HCEC 1CT (cell line): ENCODE results near the gene TSEN54.
"Not testable (repeated sequence)": the region's sequence is repeated elsewhere in the genome, so short reads cannot be mapped to it uniquely, and the experiment has no call there.

Experiments used
- DNase-seq: peaks from one replicate; pipeline ENCODE4 v3.0.0-alpha.2; 2017

Gene TSEN54

DNA sequence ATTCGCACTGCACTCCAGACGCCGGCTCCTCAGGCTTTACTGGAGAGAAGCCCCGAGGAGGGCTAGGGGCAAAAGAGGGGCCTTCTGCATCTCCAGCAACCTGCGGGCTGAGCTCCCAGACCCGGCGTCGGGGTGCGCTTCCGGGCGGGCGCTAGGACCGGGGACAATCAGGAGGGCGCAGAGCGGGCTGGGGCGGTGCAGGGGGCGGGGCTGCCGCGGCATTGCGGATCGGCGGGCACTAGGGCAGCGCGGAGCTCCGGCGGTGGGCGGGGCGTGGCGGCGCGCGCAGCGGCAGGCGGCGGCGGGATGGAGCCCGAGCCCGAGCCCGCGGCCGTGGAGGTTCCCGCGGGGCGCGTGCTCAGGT, at the start of gene TSEN54:
TSEN54 (plus strand) TSS at position 274 of the 364 bp plus-strand sequence; CDS start at position 307, 33 bp downstream.
- DNase-seq = peak; percentile 92

DNA sequence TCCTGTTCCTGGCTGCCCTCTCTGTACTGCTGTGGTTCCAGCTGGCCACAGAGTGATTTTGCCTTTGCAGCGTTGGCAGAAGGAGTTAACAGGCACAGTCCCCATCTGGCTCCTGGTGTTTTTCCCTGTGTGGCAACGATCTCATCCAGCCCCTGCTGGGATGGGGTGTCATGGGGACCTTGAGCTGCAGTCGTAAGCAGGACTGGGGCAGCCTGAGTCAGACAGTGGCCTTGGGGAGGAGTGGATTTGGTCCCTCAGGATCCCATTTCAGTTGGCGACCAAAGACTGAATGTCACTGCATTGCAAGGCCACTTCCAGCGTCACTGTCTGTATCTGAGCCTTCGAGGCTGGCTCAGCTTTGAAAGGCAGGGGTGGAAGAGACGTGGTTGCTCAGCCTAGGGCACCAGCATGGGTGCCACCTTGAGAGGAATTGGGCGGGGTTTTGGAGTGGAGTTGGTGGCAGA, 48.0 kb upstream of the TSEN54 start:
- DNase-seq = no peak

DNA sequence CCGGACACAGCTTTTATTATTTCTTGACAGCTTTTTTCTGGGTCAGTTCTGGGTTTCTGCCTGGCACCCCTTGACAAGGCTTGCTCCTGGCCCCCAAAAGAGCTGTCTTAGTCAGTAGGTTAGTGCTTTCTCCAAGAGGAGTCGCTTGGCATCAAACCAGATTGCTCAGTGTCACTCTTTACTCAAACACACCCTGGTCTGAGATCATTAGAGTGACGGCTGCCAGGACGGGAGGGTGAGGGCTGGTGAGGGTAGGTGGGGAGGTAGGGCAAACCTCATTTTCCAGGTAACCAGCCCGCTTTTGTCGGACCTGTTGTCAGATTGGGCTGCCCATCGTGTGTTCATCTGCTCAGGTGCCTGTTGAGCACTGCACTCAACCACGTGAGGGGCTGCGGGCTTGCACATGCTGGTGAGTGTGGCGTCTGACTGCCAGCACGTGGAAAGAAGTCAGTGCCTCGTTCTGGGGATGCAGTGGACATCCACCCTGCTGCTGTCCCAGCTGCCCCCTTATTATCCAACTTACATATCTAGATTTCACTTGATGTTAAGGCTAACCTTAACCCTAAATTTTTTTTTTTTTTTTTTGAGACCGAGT, 47.5 kb upstream of the TSEN54 start:
- DNase-seq = no peak

GRCh38 chr17:75471207-75471606, 45.1 kb upstream of the TSEN54 start:
- DNase-seq = no peak

- DNase-seq = no peak
Measured at GRCh38 chr17:75472119-75472518, 44.2 kb upstream of the TSEN54 start.

DNA sequence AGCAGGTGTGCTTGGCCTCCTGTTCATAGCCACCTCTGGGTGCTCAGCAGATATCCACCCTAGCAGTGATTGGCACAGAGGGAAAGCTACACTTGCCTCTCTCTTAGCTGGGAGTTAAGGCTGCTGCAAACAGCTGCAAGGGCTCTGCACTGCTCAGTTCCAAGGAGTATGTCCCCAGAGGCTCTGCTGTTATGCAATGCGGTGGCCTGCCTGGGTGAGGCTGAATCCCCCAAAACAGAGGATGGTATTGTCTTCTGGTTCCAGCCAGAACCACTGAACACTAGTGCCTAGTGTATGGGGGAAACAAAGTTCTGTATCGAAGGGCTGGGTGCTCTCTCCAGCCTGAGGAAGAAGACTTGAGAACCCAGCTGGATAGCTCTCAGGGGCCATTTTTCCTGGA, 43.1 kb upstream of the TSEN54 start:
- DNase-seq = no peak

DNA sequence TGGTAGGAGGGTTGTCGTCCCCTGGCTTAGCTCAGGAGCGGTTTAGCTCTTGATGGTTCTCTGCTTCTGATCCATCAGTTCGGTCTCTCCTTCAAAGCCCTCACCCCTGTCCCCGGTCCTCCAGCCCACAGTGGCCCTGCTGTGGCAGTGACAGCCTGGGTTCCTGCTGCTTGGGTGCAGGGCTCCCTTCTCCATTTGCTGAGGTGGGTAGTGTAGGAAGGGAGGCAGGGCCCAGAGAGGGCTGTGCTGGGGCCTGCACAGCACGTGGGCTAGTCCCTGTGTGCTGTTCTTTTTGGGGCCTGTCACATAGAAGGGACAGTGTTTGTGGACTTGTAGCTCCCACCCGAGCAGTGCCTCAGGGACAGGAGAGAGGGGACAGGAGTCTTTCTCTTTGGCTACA, 41.6 kb upstream of the TSEN54 start:
- DNase-seq = no peak

- no peak for DNase-seq
Measured at GRCh38 chr17:75475144-75475835, 41.0 kb upstream of the TSEN54 start.

GRCh38 chr17:75475851-75476250, 40.5 kb upstream of the TSEN54 start:
- DNase-seq = no peak

DNA sequence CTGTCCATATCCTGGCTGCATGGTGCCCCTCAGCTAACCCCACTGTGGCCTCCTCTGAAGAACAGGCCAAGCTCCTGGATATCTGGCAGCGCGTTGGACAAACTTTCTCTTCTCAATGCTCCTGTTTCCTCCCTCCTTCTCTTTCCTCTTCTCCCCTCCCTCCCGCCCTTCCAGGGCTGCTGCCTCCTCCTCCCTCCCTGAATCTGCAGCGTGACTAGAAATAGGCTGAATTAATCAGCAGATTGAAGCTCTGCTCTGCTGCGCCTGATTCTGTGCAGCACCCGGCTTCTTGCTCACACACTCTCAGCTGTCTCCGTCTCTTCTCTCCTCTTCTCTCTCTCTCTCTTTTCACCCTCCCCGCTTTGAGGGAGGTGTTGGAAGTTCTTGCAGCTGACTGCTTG, 40.1 kb upstream of the TSEN54 start:
- no peak for DNase-seq

GRCh38 chr17:75476752-75477489, 39.4 kb upstream of the TSEN54 start:
- no peak for DNase-seq

- DNase-seq = not testable (repeated sequence)
Measured at GRCh38 chr17:75477490-75477862, 38.9 kb upstream of the TSEN54 start.

GRCh38 chr17:75478508-75478907, 37.8 kb upstream of the TSEN54 start:
- no peak for DNase-seq

- no peak for DNase-seq
Measured at GRCh38 chr17:75480281-75480680, 36.0 kb upstream of the TSEN54 start.

DNA sequence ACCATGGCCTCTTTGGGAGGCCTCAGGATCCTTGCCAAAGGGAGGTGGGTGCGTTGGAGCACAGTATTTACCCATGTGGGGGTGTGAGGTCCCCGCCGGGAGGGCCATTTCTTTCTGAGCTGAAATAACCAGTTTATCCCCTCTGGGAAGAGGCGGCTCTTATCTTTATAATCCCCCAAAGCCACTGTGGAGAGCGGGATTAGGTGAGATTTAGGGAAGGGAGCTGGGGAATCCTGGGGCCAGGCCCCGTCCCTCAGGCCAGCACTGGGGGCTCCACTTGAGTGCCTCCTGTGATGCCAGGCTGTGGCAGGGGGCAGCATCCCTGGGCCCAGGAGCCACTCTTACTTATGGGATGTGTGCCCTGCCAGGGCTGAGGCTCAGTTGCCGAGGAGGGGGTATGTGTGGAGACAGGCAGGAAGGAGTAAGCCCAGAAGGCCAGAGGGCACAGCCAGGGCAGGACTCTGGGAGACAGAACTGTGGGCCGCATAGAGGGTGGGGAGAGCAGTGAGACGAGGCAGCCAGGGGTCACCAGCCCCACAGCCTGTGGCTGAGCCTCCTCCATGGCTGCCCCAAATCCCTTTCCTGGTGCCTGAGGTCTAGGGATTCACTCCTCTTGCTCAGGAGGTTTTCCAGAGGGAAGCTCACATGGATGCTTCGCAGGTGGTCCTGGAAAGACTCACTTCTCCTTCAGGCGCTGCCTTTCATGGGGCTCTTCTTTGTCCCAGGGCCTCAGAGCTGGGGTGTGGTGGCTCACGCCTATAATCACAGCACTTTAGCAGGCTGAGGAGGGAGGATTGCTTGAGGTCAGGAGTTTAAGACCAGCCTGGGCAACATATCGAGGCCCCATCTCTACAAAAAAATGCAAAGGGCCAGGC, 34.9 kb upstream of the TSEN54 start:
- no peak for DNase-seq

- no peak for DNase-seq
Measured at GRCh38 chr17:75482098-75482942, 34.0 kb upstream of the TSEN54 start.

DNA sequence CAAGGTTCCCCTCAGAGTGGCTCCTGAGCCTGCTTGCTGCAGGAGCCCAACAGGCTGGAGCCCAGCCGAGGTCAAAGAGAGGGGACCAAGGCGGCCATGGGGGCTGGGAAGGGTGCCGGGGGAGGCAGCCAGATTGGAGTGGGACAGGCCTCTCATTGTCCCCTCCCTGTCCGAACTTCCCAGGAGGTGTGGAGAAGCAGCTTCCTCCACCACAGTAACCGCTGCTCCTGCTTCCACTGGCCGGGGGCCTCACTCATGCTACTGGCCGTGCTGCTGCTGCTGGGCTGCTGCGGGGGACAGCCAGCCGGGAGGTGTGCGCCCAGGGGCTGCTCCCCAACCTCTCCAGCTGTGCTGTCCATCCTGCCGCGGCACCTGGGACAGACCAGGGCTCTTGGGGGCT, 30.6 kb upstream of the TSEN54 start:
- DNase-seq = no peak

- no peak for DNase-seq
Measured at GRCh38 chr17:75486151-75486550, 30.2 kb upstream of the TSEN54 start.

GRCh38 chr17:75486951-75487350, 29.4 kb upstream of the TSEN54 start:
- no peak for DNase-seq

GRCh38 chr17:75487351-75488070, 28.8 kb upstream of the TSEN54 start:
- DNase-seq = no peak

DNA sequence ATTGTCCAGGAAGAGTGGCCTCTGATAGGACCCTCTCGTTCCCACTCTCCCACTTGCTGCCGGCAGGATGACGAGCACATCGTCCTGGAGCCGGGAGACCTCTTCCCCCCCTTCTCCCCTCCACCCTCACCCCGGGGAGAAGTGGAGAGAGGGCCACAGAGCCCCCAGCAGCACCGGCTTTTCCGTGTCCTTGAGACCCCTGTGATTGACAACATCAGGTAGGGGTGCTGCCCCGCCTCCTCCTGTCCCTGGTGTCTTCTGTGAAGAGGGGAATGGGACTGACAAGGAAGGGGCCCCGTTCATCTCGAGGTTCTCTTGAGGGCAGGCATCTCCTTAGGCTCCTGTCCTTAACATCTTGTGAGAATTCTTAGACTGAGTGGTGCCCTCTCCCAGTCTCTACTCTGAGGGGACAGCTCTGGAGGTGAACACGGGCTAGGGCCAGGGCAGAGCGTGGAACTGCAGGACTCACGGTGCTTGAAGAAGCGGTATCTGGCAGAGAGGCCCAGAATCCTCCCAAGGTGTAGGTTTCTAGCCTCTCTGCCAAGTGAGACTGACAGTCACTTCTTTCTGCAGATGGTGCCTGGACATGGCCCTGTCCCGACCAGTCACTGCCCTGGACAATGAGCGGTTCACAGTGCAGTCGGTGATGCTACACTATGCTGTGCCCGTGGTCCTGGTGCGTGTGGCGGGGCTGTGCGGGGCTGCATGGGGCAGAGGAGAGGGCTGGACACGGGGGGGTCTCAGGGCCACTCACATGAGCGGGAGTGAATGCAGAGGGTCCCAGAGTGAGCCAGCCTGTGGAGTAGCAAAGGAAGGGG, 27.4 kb upstream of the TSEN54 start:
- DNase-seq = no peak
